Skin of body (tissue), 2 donors: ENCODE results near the gene TSPAN11. TPM values are rescaled to one million over a fixed set of nuclear protein-coding genes. Genes with fewer than 3 reads are reported as not detected.
"Not testable (repeated sequence)": the region's sequence is repeated elsewhere in the genome, so short reads cannot be mapped to it uniquely, and the experiment has no call there.

Experiments
- DNase-seq: peaks from one replicate; lab custom pipeline; 2025; lab: John Stamatoyannopoulos, UW
- total RNA-seq: library from RNA; depleted of rRNA; stranded (reverse); fragments of >200 nt; gene quantifications from one replicate; pipeline ENCODE4 v1.2.3, GENCODE V29; 2014

Gene TSPAN11
- total RNA-seq, 1 donor from 2014 or later: 10.0 TPM

DNA sequence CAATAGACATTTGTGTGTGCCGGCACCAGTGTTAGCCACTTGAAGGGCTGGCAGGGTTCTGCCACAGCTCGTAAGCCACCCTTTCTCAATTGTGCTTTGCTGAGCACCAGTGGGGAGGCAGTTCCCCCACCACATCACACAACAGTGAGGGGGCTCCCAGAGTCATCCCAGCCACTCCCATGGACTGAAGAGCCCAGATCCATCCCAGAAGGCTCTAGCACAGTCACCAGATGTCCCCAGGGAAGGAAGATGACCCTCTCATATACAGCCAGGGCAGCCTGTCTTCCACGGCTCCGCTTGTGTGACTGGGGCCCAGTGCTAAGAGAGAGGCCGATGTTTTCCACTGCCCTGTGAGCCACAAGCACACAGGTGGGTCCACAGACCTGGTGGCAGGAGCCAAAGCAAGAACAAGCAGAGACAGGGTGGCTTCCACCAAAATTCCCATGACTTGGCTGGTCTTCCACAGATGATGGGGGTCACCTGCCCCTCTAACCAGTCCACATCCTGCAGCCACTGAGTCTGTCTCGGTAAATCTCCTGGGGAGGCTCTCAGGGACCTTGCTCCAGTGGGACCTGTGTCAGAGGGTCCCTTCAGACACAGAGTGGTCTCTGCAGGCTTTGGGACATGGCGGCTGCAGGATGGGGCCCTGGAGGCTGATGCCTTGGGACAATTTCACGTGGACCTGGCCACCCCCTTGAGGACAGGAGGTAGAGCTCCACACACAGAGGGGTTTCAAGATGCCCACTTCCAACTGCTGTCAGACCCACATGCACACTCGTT, 75.2 kb downstream of the TSPAN11 start:
- no peak for DNase-seq

DNA sequence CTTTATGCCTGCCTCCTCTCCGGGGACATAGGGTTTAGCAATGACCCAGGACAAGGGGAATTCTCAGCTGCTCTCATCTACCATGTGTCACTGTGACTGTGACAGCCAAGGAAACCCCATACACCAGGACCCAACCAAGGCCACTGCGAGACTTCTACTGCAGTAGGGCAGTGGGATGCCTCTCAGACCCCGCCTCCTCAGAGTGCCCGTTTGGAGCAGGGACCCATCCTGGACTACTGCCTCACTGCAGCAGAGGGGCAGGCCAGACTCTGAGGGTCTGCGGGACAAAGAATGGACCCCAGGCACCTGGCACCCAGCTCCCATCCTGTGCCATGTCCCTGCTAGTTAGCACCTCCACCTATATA, 75.8 kb downstream of the TSPAN11 start:
- DNase-seq: no peak

DNA sequence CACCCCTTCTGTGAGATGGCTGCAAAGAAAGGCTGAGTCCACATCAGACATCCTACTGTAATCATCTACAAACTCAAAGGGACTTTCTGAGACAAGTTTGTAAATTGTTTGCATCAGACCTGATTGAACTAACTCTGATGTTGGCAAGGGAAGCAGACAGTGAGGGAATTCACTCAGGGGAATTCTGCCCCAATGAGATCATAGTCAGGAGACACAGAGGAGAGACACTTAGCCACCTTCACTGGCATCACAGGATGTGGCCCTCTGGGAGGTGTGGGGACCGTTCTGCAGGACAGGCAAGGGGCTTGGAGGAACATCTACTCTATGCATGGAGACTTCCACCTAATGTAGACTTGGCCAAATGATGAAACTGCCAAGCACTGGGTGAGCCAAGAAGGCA, 76.5 kb downstream of the TSPAN11 start:
- DNase-seq: no peak

DNA sequence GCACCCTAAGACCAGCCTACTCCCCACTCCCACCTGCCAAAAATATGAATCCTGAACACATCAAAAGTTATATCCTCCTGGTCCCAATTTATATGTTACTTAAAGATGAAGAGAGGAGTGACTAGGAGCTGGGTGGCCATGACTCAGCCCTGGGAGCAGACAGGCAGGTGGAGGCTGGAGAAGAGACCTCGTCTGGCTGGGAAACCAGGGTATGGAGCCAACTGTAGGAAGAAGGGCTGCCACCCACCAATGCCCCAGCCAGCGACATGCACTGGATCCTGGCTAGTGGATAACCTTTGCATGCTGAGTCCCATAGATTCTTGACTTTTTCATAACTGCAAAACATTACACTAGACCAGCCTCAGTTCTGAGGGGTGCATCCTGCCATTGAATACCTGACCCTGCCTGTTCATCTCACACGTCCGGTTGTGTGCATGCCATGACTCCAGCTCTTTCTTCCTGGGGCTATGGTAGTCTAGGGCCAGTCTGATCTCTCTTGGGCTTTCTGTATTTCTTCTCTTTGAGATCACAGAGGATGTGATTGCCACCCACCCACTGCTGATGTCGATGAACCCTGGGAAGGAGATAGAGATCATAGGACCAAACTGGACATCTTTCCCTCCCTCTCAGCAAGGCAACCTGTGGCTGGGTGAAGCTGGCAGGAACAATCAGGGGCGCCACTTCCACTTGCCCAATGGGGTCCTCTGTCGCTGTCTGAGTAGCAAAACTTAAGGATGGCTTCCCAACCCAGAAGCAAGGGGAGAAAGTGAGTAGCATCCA, 77.5 kb downstream of the TSPAN11 start:
- DNase-seq: no peak

DNA sequence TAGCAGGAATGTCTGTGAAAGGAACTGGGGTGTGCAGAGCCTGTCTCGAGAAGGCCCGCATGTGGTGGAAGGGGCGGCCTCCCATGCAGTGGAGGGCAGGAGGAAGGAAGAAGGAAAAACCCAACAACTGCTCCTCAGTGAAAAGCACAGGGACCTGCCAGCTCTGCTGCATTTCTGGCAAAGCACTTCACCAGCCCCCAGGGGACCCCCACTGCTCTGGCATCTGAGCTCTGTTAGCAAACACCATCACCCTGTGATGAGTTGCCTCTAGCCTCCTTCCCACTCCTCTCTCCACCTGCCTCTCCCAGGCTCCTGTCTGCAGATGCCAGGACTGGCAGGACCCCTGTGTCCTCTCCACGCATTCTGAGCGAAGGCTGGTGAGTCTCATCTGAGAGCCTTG, 78.1 kb downstream of the TSPAN11 start:
- no peak for DNase-seq

DNA sequence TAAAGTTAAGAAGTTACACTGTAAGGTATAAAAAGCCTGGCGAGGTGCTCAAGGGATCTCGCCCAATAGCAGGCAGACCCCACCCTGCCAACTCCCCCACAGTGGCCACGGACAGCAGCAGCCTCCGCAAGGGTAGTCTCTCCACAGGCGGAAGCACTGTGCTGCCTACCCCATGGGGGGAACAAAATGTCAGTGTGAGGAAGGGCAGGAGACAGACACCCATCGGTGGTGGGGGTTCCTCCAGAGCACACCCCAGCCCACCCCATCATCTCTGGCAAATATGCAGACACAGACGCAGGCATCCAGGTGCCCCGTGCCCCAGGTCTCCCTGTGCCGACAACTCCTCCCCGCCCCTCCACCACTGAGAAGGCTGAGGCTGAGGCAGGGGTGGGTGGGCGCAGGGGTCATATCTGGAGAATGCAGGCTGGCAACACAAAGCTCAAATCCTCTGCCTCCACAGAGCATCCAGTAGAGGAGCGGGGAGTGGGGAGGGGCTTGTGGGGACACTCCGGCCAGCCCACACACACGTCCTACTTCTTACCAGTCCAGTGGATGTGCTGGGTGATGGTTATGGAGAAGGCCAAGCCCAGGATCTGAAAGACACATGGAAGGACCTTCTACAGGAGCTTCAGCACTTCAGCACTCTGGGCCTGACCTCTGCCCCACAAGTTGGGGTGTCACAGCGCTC, 78.9 kb downstream of the TSPAN11 start:
- DNase-seq: no peak

DNA sequence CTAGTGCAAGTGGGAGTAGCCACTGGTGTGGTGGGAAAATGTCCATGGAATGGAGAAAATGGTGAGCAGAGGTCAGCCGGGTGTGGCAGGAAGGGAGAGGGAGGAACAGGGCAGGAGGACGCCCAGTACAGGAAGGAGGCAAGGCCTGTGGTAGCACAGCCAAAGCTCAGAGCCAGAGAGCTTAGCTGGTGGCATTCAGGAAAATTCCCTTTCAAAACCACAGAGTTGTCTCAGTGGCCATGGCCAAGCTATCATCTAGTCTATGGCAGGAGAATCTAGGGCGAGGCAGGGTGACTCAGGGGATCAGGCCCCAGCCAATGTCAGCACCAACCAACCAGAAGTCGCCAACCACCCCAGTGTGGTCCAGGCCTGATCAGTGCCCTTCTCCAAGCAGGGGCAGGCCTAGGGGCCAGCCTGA, 79.4 kb downstream of the TSPAN11 start:
- no peak for DNase-seq

DNA sequence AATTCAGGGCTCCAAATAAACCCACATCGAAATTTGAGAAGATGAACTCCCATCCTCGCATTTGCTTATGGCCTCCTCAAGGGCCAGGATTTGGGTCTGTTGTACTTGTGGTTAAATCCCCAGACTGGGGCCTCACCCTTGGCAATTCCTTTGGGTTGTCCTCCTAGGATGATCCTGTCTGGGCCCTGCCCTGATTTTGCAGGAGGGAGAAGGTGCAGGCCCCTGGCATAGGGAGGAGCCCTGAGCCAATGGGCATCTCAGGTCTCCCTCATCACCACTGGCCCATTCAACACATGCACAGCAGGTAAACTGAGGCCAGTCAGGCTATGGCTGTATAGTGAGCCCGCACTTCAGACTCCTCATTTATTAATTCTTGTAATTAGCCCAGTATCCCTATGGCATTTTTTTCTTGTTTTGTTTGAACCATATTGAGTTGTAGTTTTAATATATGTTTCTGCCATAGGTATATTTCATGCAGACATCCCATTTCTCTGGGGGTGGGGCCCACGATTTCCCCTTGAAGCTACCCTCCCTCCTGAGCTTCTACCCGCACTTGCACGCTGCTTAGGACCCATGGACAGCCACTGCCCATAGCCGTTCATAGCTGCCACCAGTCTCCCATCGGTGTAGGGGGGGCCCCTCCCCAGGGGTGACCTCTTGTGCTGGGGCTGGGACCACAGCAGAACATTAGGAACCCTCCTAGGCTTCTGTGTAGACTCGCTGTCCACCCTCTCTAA, 80.0 kb downstream of the TSPAN11 start:
- no peak for DNase-seq

DNA sequence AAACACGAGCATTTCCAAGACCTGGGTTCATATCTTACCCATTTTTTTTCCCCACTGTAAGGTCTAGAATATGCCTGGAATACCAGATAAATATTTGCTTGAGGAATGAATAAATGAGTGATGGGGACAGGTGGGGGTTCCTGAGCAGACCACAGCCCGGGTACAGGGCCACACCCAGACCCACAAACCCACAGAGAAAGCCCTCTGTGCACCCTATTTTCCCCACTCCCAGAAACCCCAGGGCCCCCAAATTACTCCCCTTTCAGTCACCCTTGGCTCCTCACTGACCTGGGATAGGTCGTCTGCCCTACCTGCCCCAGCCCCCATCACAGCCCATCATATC, 80.6 kb downstream of the TSPAN11 start:
- DNase-seq: no peak

DNA sequence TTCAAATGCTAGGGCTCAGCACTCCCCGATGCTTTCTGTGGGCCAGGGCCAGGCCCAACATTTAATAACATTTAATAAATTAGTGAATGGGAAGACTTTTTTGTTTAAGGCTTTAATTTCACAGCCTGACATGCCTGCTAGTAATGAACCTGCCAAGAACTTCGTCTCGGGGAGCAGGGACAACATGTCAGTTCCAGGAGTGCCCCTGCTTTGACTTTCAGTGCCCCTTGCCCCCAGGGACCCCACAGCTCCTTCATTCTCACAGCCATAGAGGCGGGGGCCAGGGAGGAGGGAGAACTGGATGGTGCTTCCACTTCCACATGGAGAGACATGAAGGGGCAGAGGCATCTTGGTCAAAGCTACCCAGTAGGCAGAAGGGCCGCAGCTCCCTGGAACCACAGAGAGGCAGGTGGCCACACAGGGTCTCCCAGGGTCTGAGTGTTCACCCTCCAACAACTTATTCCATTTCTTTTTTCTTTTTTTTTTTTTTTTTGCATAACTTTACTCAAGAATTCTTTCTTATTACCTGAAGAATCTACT, 81.2 kb downstream of the TSPAN11 start:
- DNase-seq: no peak

DNA sequence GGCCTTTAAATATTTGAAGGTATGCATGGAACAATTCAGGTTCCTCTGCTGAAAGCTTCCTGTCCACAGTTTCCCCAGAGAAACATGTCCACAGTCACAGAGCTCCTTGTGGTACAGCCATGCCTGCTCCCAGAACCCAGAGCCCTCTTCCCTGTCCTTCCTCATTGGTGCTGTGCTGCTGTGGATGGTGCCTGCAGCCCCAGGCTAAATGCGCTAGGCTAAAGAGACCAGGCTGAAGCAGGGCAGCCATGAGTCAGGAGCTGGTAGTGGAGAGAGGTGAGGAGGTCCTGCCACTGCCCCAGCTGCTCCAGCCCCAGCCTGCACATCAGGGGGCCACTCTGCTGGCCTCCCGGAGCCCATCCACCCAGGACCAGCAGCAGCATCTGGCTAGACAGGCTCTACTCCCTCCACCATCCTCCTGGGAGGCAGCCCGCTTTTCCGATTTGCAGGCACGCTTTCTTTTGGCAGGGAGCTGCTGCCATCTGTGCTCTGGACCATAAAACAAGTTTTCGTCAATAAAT, 81.8 kb downstream of the TSPAN11 start:
- peak; percentile 13 for DNase-seq

DNA sequence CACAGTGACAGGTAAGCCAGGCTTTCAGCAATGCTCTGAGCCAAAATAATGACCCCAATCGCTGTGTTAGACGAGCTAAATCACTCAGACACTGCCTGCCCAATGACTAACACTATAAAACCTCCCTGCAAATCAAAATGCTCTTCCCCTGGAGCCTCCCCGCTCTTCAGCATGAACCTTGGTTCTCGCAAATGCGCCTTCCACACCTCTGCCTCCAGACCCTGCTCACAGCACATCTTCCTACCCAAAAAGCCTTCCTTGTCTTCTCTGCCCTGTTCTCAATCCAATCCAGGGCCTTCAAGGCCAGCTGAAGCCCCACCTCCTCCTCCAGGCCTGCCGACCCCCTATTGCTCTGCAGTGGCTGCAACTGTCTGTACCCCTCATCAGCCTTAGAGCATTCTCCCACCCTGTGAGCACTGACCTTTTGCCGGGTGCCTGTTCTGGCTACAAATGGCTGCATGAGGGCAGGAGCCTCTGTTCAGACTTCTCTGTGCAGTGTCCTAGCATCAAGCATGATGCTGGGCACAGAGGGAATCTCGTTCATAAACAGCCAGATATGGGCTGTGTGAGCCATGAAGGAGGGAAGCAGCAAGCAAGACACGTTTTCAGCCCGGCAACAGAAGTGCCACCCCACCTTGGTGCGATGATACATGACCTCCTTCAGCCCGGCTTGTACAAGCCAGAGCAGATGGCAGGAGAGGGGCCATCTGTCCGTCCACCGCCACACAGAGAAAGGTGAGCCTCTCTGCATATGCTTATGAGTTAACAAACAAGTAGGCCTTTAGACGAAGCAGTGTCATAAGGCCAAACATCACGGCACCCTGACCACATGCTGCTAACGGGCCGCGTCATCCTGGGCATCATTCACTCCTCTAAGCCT, 82.7 kb downstream of the TSPAN11 start:
- no peak for DNase-seq

DNA sequence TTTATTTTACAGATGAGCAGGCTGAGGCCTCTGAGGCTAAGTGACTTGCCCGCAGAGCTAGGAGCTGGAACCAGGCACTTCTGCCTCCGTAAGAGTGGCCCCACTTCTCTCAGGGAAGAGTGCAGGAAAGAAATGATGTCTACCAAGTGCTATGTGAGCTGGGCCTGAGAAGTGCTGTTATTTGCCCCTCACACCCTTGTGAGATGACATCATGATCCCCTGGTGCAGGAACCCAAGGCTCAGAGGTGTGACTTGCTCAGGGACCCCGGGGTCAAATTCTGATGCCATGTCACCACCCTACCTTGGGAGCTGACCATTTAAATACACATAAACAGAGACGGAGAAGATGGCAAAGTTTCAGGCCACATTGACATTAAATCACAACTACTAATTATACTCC, 83.4 kb downstream of the TSPAN11 start:
- no peak for DNase-seq

DNA sequence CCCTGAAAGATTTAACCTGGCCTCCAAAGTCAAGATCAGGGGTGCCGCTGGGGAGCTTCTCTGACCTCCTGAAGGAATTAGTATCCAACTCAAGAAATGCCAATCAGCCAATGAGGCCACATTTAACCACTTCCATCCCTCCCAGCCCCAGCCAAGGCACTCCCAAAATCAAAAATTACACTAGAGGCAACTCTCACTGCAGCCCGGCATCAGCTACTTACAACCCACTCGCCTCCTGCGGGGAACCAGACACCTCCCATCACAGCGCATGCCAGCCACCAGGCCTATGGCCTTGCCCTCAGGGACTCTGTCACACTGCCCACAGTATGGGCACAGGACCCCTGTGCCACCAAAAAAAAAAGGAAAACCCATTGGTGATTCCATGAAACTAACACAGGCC, 84.8 kb downstream of the TSPAN11 start:
- DNase-seq: no peak

DNA sequence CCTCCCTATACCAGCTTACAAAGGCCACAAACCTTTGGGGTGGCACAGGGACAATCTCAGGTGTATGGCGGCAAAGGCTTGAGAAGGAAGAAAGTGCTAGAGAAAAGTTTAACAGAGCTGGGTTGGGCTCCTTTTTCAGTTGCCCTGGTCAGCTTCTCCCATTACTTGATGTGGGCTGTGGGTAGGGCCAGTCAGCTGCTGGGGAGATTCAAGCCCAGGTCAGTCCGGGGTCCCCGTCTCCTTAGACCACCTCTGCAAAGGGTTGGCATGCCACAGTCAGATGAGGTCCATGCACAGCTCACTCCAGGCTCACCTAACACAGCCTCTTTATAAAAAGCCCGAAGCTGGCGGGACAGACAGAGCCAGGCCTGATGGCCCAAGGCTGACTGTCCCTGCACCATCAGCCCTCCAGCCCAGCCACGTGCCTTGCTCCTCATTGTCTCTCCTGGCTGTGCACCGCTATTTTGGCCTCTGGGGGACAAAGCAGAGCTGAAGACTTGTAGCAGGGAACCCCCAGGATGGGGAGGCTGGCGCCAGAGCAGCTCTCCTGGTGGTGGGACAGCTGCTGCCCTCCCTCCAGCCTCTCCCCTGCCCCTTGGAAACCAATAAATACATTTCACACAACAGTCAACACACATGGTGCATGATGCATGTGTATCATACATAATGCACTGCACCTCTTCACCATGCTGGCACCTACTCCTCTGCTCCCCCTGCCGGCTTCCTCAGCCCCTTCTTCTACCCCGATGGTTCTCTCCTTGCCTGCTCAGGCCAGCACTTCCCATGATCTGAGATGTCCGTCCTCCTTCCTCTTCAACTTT, 85.4 kb downstream of the TSPAN11 start:
- no peak for DNase-seq

DNA sequence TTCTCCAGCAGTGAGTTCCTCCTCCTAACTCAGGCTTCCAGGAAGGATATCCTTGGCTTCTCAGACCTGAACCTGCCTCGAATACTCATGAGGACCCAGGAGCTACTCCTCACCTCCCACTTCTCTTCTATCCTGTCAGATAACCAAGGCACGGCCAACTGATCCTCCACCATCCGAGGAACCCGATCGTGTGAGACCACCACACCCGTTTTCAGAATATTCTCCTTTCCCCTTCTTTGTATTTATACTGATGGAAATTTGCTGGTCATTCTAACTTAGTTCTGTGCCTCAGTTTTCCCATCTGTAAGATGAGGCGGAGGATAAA, 86.0 kb downstream of the TSPAN11 start:
- not testable (repeated sequence) for DNase-seq

DNA sequence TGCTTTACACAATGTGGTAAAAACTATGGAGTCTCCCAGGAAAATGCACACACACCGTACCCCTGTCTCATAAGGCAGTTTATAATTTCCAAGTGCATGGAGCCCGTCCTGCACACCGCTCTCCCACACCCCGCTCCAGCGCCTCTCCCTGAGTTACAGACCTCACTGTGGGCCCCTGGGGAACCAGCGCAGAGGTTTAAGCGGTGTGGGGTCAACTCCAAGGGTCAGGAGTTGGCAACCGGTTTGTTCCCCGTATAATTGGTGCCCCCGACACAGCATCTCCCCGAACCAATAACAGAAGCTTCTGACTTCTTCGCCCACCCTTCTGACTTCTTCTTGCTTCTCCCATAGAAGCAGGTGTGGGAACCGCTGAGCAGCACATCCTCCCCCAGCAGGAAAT, 88.7 kb downstream of the TSPAN11 start:
- DNase-seq: no peak

DNA sequence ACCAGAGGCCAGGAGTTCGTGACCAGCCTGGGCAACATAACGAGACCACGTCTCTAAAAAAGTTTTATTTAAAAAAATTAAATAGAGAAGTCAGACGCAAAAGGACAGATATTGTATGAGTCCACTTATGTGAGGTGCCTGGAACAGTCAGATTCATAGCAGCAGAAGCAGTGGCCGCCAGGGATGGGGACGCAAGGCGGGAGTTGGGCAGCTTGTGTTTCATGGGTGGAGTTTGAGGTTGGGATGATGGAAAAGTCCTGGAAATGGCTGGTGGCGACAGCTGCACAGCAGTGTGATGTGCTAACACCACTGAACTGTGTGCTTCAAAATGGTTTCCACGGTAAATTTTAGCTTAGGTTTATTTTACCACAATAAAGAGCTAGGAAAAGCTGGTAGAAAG, 89.5 kb downstream of the TSPAN11 start:
- no peak for DNase-seq

DNA sequence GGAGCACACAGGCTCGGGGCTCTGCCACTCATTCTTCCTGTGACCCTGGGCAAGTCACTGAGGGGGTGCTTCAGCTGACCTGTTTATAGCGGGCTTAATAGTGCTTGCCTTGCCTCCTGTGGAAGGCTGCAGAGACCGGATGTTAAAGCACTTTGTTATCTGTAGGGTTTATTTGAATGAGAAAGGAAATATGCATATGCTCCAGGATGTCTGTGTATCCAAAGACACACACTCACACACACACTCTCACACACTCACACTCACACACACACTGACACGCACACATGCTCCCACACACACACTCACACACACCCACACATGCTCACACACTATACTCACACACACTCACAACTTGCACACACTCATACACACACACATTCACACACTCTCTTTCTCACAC, 91.0 kb downstream of the TSPAN11 start:
- no peak for DNase-seq
